ENCODE measurements around the gene MKNK1. TPM values are rescaled to one million over a fixed set of nuclear protein-coding genes. Genes with fewer than 3 reads are reported as not detected.

MKNK1 gene
- polyA plus RNA-seq, 1 of the 3 experiments (the other 2 are of a cell fraction): 28.2 TPM

DNA sequence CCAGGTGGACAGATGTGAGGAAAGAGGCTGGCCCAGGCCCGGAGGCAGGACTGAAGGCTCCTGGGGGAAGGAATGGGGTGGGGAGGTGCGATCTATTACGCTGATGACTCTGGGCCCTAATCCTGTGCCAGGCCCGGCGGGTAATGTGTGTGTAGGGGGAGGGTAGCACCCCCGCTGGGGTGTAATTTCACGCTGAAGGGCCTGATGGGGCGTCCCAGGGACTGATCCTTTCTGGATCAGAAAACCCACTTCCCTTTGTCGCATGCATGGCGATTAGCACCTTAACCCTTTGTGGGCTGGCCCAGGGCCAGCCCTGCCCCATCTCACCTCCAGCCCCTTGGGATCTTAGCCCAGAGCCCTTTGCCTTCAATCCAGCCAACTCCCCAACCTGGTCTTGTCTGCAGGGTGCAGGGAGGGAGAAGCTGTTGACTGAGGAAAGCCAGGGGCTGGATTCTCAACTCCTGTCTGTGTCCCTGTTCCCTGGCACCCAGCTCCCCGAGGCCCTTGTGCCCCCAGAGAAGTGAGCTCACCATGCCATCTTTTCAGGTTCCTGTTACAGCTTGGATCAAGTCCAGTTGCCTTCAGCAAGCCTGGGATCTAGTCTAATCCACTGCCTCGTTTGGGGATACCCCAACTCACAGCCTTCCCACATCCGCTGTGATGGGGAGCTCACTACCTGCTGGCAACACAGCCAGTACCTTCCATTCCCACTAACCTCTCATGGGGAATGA is 78.7 kb downstream of the MKNK1 start (continued):
- TF ChIP-seq, protein P1, sequence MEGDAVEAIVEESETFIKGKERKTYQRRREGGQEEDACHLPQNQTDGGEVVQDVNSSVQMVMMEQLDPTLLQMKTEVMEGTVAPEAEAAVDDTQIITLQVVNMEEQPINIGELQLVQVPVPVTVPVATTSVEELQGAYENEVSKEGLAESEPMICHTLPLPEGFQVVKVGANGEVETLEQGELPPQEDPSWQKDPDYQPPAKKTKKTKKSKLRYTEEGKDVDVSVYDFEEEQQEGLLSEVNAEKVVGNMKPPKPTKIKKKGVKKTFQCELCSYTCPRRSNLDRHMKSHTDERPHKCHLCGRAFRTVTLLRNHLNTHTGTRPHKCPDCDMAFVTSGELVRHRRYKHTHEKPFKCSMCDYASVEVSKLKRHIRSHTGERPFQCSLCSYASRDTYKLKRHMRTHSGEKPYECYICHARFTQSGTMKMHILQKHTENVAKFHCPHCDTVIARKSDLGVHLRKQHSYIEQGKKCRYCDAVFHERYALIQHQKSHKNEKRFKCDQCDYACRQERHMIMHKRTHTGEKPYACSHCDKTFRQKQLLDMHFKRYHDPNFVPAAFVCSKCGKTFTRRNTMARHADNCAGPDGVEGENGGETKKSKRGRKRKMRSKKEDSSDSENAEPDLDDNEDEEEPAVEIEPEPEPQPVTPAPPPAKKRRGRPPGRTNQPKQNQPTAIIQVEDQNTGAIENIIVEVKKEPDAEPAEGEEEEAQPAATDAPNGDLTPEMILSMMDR (IDR thresholded peaks at IDR 0.05): no peak
- TF ChIP-seq GATA2 (CRISPR knock-in tag; IDR thresholded peaks at IDR 0.05): no peak
- TF ChIP-seq, protein P2, sequence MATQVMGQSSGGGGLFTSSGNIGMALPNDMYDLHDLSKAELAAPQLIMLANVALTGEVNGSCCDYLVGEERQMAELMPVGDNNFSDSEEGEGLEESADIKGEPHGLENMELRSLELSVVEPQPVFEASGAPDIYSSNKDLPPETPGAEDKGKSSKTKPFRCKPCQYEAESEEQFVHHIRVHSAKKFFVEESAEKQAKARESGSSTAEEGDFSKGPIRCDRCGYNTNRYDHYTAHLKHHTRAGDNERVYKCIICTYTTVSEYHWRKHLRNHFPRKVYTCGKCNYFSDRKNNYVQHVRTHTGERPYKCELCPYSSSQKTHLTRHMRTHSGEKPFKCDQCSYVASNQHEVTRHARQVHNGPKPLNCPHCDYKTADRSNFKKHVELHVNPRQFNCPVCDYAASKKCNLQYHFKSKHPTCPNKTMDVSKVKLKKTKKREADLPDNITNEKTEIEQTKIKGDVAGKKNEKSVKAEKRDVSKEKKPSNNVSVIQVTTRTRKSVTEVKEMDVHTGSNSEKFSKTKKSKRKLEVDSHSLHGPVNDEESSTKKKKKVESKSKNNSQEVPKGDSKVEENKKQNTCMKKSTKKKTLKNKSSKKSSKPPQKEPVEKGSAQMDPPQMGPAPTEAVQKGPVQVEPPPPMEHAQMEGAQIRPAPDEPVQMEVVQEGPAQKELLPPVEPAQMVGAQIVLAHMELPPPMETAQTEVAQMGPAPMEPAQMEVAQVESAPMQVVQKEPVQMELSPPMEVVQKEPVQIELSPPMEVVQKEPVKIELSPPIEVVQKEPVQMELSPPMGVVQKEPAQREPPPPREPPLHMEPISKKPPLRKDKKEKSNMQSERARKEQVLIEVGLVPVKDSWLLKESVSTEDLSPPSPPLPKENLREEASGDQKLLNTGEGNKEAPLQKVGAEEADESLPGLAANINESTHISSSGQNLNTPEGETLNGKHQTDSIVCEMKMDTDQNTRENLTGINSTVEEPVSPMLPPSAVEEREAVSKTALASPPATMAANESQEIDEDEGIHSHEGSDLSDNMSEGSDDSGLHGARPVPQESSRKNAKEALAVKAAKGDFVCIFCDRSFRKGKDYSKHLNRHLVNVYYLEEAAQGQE (IDR thresholded peaks at IDR 0.05; ENCODE audit: low read depth, low read length): no peak
- no peak for TF ChIP-seq ELF1 (IDR thresholded peaks at IDR 0.05)
- TF ChIP-seq, protein P3, sequence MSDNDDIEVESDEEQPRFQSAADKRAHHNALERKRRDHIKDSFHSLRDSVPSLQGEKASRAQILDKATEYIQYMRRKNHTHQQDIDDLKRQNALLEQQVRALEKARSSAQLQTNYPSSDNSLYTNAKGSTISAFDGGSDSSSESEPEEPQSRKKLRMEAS (IDR thresholded peaks at IDR 0.05; ENCODE audit: low read depth): no peak
- no peak for TF ChIP-seq TEAD4 (IDR thresholded peaks at IDR 0.05; ENCODE audit: borderline replicate concordance, insufficient read depth)
- no peak for TF ChIP-seq FOXM1 (IDR thresholded peaks at IDR 0.05; ENCODE audit: low read depth)
- TF ChIP-seq MEF2A (IDR thresholded peaks at IDR 0.05; ENCODE audit: borderline replicate concordance, low read depth): no peak

DNA sequence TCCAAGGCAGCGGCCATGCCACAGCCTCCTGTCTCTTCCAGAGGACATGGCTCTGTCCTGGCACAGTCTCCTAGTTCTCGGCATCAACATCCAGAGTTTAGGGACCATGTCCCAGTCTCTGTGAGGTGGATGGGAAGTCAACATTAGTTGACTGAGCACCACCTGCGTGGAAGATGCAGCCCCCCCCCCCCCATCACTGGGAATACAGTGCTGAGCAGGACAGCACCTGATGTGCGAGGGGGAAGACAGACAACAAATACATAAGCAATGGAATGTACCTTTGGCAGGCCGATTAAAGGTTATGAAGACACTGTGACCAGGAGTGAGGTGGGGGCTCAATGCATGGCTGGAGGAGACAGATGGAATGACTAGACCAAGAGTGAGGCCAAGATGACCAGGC is 79.2 kb downstream of the MKNK1 start:
- TF ChIP-seq CHD2 (IDR thresholded peaks at IDR 0.05; ENCODE audit: low read length, partially characterized antibody): no peak
- TF ChIP-seq FOXJ3 (CRISPR knock-in tag; IDR thresholded peaks at IDR 0.05): no peak
- no peak for TF ChIP-seq GABPA (IDR thresholded peaks at IDR 0.05; ENCODE audit: low read depth)
- TF ChIP-seq, protein P4, sequence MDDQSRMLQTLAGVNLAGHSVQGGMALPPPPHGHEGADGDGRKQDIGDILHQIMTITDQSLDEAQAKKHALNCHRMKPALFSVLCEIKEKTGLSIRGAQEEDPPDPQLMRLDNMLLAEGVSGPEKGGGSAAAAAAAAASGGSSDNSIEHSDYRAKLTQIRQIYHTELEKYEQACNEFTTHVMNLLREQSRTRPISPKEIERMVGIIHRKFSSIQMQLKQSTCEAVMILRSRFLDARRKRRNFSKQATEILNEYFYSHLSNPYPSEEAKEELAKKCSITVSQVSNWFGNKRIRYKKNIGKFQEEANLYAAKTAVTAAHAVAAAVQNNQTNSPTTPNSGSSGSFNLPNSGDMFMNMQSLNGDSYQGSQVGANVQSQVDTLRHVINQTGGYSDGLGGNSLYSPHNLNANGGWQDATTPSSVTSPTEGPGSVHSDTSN (IDR thresholded peaks at IDR 0.05): no peak
- no peak for TF ChIP-seq FOSL2 (IDR thresholded peaks at IDR 0.05; ENCODE audit: borderline replicate concordance, low read depth)
- TF ChIP-seq, protein P3 (IDR thresholded peaks at IDR 0.05; ENCODE audit: low read depth): no peak
- no peak for TF ChIP-seq JUND (IDR thresholded peaks at IDR 0.05)
- TF ChIP-seq YY1 (IDR thresholded peaks at IDR 0.05; ENCODE audit: low read depth): no peak
- no peak for TF ChIP-seq EZH2phosphoT487 (IDR thresholded peaks at IDR 0.05; ENCODE audit: borderline replicate concordance, low read depth)
- TF ChIP-seq, protein P5, sequence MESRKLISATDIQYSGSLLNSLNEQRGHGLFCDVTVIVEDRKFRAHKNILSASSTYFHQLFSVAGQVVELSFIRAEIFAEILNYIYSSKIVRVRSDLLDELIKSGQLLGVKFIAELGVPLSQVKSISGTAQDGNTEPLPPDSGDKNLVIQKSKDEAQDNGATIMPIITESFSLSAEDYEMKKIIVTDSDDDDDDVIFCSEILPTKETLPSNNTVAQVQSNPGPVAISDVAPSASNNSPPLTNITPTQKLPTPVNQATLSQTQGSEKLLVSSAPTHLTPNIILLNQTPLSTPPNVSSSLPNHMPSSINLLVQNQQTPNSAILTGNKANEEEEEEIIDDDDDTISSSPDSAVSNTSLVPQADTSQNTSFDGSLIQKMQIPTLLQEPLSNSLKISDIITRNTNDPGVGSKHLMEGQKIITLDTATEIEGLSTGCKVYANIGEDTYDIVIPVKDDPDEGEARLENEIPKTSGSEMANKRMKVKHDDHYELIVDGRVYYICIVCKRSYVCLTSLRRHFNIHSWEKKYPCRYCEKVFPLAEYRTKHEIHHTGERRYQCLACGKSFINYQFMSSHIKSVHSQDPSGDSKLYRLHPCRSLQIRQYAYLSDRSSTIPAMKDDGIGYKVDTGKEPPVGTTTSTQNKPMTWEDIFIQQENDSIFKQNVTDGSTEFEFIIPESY (IDR thresholded peaks at IDR 0.05; ENCODE audit: borderline replicate concordance, low read depth): no peak
- no peak for TF ChIP-seq GATA2 (CRISPR knock-in tag; IDR thresholded peaks at IDR 0.05)
- TF ChIP-seq RFX5 (IDR thresholded peaks at IDR 0.05; ENCODE audit: low read length): no peak
- CTCF ChIA-PET: interaction anchor here (1.2 to 12.1 kb wide), 4 partner anchors 48 to 83 kb away, joined by 6 to 158 read pairs (median 16); no protein-coding TSS in a partner anchor
- DNase-seq: no peak
- peaks cover 26% of the 10 kb centered on the region for H3F3A ChIP-seq (replicated peaks; ENCODE audit: insufficient read depth)
- no peak overlapping the region for H3K4me2 ChIP-seq
- H3K9me3 ChIP-seq: no peaks in the 10 kb centered on the region
- POLR2A ChIA-PET: no interaction called here
- no peaks in the 10 kb centered on the region; the same call in 1 of the 2 replicates for H3K27me3 ChIP-seq (ENCODE audit: insufficient read depth)
- no peaks in the 10 kb centered on the region for H3K79me2 ChIP-seq (ENCODE audit: insufficient read depth)
- H3K27ac ChIP-seq (ENCODE audit: low read depth in 2 of 2, low read length in 1 of 2): no peak overlapping the region
- WGBS (ENCODE audit: low lambda C conversion rate): 90% methylated on average over 5 of the region's 5 CpGs
- H3K36me3 ChIP-seq (replicated peaks in 1 of 2; ENCODE audit: control insufficient read depth in 1 of 2, insufficient read depth in 2 of 2, low read length in 1 of 2): no peaks in the 10 kb centered on the region
- H3K4me3 ChIP-seq (ENCODE audit: low read depth in 2 of 2, low read length in 1 of 2): no peak overlapping the region
- H4K20me1 ChIP-seq (ENCODE audit: insufficient read depth): no peaks in the 10 kb centered on the region
- H3K9me2 ChIP-seq: no peaks in the 10 kb centered on the region
- H3K4me1 ChIP-seq (ENCODE audit: control insufficient read depth in 1 of 2, insufficient read depth in 2 of 2, low read depth in 1 of 2, low read length in 1 of 2): peaks cover 4 to 31% of the 10 kb centered on the region in 2 experiments; a peak in 3 of 4 replicates
- no peak overlapping the region for H3K9ac ChIP-seq
- no peak overlapping the region for H2AFZ ChIP-seq (ENCODE audit: low read depth)

All from SK-N-SH (cell line).